LHCN-M2 (cell line): ENCODE results near the gene CDT1. TPM values are rescaled to one million over a fixed set of nuclear protein-coding genes. Genes with fewer than 3 reads are reported as not detected.
"Not testable (repeated sequence)": the region's sequence is repeated elsewhere in the genome, so short reads cannot be mapped to it uniquely, and the experiment has no call there.

Source experiments
- DNase-seq: peaks from one replicate; pipeline ENCODE4 v3.0.0-alpha.2; 2012; ENCODE audit warnings: low read depth
- total RNA-seq: library from RNA; depleted of rRNA; stranded (reverse); fragments of >200 nt; gene quantifications from 2 replicates; pipeline ENCODE4 v1.2.3, GENCODE V29; 2014

Gene CDT1
- total RNA-seq, 1 experiment from 2014 or later: 53.4 TPM

- DNase-seq: peak; percentile 82
Observed at GRCh38 chr16:88782454-88783390, 20.9 kb upstream of the CDT1 start.

- peak; percentile 65 for DNase-seq
Observed at GRCh38 chr16:88783391-88784073, 20.1 kb upstream of the CDT1 start.

- DNase-seq: peak; percentile 79
Observed at GRCh38 chr16:88784074-88784855, 19.3 kb upstream of the CDT1 start.

- no peak for DNase-seq
Observed at GRCh38 chr16:88784856-88785105, 18.8 kb upstream of the CDT1 start.

- DNase-seq: peak; percentile 66
Observed at GRCh38 chr16:88785106-88785924, 18.3 kb upstream of the CDT1 start, which contains the start of gene PIEZO1. TSS of gene PIEZO1 (minus strand) at chr16:88785220. CDS start at chr16:88784964, 256 bp downstream.

- DNase-seq: no peak
Observed at GRCh38 chr16:88787579-88788314, 15.8 kb upstream of the CDT1 start.

- DNase-seq: not testable (repeated sequence)
Observed at GRCh38 chr16:88788749-88789148, 14.8 kb upstream of the CDT1 start.

GRCh38 chr16:88789594-88789993 lies 14.0 kb upstream of the CDT1 start:
- DNase-seq: no peak

- no peak for DNase-seq
Observed at GRCh38 chr16:88790312-88791211, 13.0 kb upstream of the CDT1 start.

- DNase-seq: peak; percentile 22
Observed at GRCh38 chr16:88792078-88792550, 11.5 kb upstream of the CDT1 start.

- DNase-seq: no peak
Observed at GRCh38 chr16:88792668-88793250, 10.8 kb upstream of the CDT1 start.

- DNase-seq: no peak
Observed at GRCh38 chr16:88793251-88793954, 10.2 kb upstream of the CDT1 start.

GRCh38 chr16:88796278-88796677 lies 7.3 kb upstream of the CDT1 start:
- DNase-seq: no peak

GRCh38 chr16:88798073-88798472 lies 5.5 kb upstream of the CDT1 start:
- DNase-seq: no peak

- peak; percentile 41 for DNase-seq
Observed at GRCh38 chr16:88798772-88799455, 4.7 kb upstream of the CDT1 start.

- no peak for DNase-seq
Observed at GRCh38 chr16:88799569-88800276, 3.9 kb upstream of the CDT1 start.

- DNase-seq: no peak
Observed at GRCh38 chr16:88800277-88800592, 3.4 kb upstream of the CDT1 start.
